GM19324 (cell line): ENCODE results near the gene KRT79.
"Not testable (repeated sequence)": the region's sequence is repeated elsewhere in the genome, so short reads cannot be mapped to it uniquely, and the experiment has no call there.

Source experiments
- ATAC-seq: cut with Tn5 transposase; IDR thresholded peaks from one replicate; pipeline ENCODE4 v1.9.1; 2021; ENCODE audit warnings: mild to moderate bottlenecking, moderate library complexity; ENCODE audit not compliant: unreplicated experiment, low FRiP score

The KRT79 gene

DNA sequence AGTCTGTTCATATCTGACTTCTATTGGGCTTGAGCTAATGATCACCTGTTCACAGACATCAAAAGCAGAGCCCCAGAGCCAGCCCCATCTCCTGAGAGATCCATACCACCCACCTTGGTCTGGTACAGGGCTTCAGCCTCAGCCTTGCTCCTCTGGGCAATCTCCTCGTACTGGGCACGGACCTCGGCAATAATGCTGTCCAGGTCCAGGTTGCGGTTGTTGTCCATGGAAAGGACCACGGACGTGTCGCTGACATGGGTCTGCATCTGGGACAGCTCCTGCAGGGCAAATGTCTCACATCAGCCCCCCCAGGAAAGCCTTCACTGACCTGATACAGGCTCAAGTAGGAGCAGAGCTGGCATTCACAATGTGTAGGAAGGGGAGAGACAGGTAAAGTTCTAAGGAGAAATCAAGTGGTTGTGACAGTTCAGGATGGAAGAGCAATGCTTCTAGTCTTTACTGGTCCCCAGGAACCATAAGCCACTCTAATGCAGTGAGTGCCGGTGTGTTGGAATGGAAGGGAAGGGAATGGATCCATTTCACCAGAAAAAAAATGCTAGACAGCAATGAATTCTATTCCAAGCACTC is 25.4 kb downstream of the KRT79 start:
- no peak for ATAC-seq

DNA sequence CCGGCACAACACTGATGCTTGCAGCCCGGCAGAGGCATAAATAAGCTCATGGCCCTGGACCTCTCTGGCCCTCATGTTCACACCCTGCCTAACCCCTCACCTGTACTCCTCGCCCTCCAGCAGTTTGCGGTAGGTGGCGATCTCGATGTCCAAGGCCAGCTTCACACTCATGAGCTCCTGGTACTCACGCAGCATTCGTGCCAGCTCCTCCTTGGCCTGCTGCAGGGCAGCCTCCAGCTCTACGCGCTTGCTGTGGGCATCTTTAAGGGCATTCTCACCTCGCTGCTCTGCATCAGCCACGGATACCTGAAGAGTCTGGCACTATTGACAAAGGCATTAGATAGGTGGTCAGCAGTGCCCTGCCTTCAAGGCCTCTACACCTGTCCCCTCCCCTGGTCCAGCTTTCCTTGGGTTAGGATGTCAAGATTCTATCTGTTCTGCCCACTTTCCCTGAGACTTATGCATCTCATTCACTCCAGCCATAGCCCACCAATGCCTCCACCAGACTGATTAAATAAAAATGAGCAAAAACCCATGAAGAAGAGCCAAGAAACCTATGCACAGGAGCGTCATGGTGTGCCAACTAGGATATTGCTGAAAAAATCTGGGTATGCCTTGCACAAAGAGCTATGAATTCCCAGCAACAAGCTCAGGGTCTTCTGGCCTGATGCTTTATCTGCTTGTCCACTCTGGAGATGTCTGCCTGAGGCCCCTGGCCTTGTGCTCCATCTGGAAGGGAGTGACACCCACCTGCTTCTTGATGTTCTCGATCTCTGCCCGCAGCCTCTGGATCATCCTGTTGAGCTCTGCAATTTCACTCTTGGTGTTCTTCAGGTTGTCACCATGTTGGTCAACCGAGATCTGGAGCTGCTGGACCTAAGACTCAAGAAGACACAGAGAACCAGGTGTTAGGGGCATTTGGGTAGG is 26.3 kb downstream of the KRT79 start:
- no peak for ATAC-seq

DNA sequence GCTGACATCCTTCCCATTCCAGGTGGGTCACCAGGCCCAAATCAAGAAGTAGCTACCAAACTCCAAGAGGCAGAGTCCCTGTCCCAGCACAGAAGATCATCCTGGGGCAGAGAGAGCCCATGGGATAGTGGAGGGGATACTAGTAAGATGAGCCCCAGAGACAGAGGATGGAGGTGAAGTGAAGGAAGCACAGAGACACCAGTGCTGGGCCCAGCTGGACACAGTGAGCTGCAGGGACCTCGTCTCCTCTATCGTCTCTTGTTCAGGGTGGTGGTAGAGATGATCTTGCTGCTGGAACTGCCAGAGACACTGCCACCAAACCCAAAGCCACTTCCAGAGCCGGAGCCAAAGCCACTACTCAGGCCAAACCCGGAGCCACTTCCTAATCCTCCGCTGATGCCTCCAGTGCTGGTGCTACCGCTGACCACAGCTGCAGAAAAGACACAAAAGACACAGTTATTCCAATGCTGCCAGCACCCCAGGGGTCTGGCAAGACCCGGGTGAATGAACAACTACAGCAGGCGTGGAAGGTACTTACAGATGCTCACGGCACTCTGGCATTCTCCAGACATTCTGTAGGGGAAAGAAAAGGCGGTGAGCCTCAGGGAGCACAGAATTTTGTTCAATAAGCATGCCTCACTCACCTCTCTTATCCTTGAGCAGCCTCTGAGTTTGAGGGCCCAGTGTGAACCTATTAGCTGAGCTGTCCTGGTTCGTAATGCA is 27.1 kb downstream of the KRT79 start:
- ATAC-seq = no peak

DNA sequence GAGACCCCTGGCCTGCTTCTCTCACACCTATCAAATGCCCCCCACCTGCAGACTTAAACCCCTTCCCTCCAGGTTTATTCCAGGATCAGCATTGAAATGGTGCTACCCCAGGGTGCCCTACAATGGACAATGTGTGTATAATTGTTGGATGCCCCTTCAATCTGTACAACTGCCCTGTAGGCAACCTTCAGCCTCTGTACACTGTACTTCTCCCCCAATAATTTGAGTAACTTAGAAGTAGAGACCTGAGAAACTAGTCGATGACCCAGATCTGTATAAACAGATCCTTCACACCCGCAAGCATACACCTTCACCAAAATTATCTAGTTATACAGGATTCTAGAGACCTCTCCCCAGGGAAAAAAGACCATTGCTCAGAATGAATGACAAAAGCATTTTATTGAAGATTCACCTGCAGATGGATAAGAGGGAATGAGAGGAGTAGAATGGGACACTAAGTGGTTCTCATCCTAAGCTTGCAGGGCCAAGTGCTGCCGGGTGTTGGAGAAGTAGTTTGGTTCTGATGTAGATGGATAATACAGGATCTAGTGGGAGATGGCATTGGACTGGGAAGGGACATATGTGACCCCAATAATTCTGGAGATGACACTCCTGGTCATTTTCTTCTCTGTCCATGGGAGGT is 27.8 kb downstream of the KRT79 start:
- no peak for ATAC-seq

DNA sequence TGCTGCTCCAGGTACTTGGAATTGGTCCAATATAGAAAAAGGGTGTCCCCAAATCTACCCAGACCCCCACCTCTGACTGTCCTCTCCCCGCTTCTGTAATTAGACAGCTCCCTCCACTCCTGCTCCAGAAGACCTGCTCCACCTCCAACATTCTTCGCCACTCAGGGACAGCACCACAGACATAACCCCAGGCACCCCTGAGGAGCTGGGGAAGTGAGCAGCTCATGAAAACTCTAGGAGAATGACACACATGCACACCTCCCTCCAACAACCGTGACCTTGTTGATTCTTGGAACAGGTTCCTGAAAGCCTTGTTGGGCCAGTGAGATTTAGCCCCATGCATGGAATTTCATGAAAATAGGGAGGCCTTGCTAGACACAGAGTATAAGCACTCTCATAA is 28.4 kb downstream of the KRT79 start:
- no peak for ATAC-seq

DNA sequence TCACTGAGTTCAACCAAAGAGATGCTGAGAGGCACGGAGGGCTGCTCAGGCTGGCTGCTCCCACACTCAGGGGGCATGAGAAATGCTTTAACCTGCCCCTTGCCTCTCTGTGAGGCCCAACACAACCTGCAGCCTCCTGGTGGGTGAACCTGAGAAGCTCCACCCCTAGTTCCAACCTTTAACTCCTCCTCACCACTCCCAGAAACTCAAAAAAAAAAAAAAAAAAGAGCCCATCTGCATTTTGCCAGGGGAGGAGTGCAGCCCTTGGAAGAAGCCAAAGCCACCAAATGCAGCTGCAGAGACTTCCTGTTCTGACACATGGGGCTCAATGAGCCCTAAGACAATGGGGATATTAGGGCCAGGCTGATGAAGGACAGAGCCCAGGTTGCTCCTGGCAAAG is 29.1 kb downstream of the KRT79 start:
- no peak for ATAC-seq

DNA sequence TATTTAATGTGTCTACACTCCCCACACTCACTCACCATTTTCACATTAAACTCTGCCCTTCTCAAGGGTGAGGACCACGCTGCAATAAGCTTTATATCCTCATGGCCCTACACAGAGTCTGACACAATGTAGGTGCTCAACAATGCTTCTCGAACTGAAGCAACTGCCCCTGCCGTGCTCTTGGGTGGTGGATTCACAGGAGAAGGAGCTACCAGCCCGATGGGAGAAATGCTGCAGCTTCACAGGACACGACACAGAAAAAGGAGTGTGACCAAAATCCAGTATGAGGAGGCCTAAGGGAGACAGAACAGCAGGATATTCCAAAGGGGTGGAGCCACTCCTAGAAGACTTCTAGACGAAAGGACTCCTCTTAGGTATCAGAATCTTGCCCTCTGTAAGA is 31.7 kb downstream of the KRT79 start:
- ATAC-seq = no peak

DNA sequence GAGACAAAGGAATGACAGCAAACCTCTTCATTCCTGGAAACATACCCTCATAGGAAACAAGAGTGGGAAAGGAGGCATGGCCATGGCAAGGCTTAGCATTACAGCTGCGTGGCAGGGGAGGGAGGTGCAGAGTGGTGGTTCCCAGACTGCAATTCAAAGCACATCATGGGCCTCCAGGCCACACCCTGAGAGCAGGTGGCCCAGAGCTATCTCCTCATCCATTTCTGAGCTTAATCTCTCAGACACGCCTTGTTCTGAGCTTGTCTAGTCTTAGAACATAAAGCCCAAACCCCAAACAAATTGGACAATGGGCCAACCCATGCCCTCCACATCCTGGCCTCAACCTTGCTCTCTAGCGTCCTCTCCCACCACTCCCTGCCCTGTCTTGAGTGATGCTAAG is 32.3 kb downstream of the KRT79 start:
- ATAC-seq = no peak

DNA sequence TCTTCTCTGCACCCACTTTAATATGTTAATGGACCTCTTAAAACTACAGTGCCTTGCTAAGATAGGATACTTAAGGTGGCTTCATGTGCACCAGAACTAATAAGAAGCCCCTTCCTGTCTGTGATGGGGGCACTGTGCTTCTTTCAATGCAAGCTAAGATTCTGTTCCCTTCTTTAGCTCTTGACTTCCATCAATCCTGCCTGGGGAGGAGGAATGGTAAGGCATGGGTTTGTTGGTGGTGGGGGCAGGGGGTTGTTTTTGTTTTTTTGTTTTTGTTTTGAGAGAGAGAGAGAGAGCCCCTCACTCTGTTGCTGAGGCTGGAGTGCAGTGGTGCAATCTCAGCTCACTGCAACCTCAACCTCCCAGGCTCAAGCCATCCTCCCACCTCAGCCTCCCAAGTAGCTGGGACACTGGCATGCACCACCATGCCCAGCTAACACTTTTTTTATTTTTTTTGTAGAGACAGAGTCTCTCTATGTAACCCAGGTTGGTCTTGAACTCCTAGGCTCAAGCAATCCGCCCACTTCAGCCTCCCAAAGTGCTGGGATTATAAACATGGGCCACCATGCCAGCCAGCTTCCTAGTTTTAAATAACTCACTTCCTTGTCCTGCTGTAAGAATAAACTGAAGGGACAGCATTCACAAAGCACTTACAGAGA is 33.7 kb downstream of the KRT79 start:
- ATAC-seq = no peak

DNA sequence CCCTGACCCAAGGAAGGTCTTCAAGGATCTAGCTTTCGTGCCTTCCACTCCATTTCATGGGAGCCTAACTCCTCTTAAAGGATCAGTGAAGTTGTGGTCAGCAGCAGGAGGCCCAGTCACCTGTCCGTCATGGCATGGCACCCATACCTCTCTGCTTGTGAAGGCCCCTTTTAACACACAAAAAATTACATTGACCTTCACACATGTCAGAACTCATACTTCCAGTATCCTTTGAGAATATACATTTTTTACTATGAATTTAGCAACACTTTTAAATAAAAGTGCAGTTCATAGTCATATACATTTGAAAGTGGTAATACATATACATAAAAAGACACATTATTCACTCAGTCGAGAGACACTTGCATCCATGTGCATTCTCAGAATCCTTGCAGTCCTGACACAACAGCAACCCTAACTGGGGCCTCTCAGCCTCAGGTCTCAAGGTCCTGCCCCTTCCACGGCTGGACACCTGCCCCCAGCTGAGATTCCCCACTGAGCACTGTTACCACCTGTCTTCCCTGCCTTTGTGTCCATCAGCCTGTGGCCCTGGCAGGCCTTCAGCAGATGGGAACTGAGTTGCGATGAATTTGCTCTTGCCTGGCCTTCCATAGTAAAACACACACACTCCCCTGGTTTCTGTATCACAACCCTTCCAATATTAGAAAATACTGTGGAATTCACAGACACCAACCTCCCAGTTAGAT is 34.5 kb downstream of the KRT79 start:
- no peak for ATAC-seq

DNA sequence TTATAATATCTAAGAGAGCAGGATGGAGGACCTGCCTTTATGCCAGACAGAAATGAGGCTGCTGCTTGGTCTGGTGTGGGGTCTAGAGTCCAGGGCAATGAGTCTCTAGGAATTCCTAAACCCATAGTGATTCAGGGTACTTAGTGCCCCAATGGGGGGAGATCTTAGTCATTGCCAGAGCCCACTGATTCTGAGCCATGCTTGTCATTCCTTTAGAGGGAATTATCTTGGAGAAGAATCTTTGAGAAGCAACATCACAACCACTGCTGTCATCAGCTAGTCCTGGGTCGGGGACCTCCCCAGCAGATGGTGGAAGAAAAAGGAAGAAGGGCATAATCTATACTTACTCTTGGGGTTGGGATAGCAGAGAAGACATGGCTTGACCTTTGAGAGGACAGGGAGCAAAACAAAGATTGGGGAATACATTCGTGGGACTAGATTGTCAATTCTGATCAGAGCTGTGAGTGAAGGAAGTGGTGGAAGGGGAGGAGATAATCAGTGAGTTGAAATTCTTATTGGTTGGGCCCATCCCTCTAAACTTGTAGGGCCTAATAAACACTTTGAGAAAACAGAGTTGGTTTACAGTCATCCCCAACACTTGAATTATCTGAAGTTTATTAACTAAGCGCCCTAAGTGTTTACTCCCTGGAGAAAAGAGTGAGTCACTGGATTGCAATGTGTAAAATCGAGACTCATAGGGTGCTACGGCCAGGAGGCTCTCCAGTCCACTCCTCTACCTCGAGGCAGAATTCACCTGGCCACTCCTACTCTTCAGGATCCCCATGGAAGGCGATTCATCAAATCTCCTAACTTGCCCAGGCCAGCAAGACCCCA is 35.2 kb downstream of the KRT79 start:
- ATAC-seq = no peak

DNA sequence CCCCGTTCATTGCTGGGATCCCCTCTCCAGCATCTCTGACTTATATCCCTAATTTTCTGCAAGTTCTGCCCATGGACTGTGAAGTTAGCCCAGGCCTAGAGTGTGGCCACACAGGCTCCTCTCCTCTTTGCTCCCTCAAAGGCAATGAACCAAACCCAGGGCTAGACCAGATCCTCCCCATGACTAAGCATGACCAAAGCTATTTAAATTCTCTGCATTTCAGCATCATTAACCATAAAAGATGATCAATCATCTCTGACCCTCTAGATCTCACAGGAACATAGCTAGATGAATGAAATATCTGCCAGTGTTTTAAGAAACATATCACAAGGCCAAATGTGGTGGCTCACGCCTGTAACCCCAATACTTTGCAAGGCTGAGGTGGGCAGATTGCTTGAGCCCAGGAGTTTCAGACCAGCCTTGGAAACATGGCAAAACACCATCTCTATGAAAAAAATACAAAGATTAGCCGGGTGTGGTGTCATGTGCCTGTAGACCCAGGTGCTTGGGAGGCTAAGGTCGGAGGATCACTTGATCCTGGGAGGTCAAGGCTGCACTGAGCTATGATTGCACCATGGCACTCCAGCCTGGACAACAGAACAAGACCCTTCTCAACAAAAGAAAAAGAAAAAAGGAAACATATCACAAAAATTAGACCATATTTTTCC is 36.0 kb downstream of the KRT79 start:
- ATAC-seq = no peak

DNA sequence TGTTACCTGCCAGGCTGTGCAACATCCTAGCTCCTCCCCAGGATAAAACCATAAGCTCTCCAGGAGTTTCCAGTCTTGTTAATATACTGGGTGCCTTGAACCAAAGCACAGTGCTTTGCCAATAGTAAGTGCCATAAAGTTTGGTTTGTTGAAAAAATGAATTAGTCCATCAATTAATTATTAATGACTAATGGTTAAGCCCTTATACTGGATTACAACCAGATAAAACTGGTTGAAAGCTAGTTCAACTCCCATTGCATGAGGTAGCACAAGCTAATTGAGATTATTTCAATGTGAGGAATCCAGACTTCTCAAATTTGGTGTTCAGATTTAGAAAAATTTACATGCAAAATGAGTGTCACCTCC is 36.6 kb downstream of the KRT79 start:
- no peak for ATAC-seq

DNA sequence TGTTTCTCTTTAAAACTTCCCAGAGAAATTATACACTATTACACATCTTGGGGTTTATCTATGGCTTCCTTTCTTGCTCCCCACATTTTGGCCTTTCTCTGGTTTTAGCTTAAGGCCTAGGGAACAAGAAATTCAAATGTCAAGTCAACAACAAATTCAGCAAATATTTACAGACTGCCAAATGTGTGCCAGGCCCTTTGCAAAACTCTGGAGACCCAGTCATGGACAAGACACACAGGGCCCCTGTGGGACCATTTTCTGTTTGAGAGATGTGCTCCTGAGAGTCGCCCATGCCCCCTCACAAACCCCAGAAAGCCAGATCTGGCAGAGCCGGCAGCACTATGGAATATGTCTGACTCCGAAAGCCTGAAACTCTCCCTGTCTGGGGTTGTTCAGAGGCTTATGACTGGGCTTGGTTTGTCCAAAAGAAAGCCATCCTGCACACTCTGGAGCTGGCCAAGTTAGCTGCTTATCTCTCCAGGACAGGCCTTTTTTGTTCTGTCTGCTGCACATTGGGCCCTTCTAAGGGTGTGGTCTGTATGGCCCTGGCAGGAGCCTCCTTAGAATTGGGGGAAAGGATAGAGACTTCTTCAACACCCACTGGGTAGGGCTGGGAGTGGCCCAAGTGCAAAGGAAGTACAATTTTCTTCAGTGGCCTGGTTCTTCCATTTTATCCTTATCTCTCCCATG is 37.1 kb downstream of the KRT79 start:
- no peak for ATAC-seq

DNA sequence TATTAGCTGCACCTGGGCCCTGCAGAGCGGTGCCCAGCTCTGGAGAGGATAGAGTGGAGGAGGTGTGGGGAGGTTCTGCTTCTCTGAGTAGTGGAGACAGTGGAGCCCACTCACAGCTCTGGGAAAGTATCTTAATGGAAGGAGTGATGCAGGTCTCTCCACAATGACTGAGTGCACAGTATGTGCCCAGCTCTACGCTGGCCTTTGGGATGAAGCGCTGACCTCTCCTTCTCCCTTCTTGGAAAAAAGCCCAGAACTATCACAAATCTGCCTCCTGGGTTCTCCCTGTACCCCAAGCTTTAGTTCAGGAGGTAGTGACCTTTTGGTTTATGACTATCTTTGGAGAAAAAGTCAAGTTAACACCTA is 37.7 kb downstream of the KRT79 start:
- ATAC-seq = no peak

DNA sequence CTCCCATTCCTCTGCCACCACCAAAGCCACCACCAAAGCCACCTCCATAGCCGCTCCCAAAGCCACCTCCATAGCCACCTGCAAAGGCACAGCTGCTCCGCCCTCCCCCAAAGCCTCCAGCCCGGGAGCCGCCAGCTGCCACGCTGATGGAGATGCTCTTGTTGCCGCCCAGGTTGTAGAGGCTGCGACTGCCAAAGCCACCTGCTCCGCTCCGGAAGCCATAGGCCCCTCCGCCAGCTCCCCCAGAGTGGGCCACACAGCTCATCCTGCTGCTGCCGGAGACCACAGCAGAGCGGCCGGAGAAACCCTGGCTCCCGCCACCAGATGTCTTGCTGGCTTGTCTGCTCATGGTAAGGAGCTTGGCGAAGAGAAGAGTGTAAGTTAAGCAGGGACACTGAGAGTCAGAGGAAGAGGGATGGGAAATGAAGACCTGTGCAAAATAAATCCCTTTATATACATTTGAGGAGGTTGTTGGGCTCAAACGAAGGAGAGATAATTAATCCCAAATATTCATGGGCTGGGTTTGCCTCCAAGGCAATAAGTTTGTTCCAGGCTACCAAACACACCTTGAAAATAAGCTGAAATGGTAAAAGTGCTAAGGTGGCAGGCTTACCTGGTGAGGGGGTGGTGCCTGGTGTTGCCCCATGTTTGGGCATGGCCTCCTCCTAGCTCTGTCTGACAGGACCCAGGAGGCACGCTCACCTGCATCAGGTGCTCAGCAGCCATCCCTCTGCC is 38.2 kb downstream of the KRT79 start, which contains the start of gene KRT3:
KRT3 (minus strand) TSS at position 424 of the 735 bp plus-strand sequence; CDS start at position 349, 75 bp downstream.
- no peak for ATAC-seq

DNA sequence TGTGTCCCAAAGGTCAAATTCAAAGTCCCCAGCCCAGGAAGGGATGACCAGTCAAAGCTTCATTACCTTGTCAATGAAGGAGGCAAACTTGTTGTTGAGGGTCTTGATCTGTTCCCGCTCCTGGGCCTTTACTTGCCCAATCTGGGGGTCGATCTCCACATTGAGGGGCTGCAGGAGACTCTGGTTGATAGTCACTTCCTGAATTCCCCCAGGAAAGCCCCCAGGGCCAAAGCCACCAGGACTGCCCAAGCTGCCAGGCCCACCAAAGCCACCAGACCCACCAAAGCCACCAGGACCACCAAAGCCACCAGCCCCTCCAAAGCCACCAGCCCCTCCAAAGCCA is 38.8 kb downstream of the KRT79 start:
- ATAC-seq = not testable (repeated sequence)
